ENCODE results near the gene UNC80. TPM values are rescaled to one million over a fixed set of nuclear protein-coding genes. Genes with fewer than 3 reads are reported as not detected.

Gene UNC80
- total and polyA plus RNA-seq, 2 experiments from 2014 or later: 0.03 to 0.12 TPM

DNA sequence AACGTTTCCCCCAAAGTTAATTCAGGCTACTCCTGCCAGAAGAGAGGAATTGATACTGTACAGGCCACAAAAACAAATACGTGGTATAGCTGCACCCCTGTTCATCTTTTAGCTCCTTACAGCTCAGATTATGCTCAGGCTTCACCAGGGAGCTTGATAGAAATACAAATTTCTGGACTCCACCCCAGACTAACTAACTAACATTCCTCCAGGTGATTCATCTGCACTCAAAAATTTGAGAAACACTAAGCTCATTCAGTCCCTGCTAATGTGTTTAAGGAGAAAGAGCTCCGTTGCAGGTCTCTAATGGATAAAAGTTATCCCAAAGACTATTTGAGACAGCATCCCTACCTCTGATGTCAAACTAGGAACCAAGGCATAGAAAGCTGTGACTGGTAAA, 36.8 kb upstream of the UNC80 start:
- Histone ChIP-seq H4K20me1 (ENCODE audit: insufficient read depth, poor library complexity, severe bottlenecking) (no peaks in the 10 kb centered on the region), H3K4me2 (no peak overlapping the region), H2AFZ (no peak overlapping the region), H3K79me2 (no peaks in the 10 kb centered on the region), H3K9me2 (replicated peaks; ENCODE audit: insufficient read depth) (no peaks in the 10 kb centered on the region), H3K27ac (no peak overlapping the region), H3K27me3 (no peaks in the 10 kb centered on the region), H3K9me3 (ENCODE audit: low read depth) (no peaks in the 10 kb centered on the region), H3K4me1 (ENCODE audit: insufficient read depth) (no peaks in the 10 kb centered on the region), H3K4me3 (no peak overlapping the region), H3K36me3 (replicated peaks; ENCODE audit: insufficient read depth, low read depth) (no peaks in the 10 kb centered on the region)
- WGBS (ENCODE audit: low lambda C conversion rate, missing lambda C conversion rate): 90% methylated on average over 3 of the region's 3 CpGs
- TF ChIP-seq, protein P1, sequence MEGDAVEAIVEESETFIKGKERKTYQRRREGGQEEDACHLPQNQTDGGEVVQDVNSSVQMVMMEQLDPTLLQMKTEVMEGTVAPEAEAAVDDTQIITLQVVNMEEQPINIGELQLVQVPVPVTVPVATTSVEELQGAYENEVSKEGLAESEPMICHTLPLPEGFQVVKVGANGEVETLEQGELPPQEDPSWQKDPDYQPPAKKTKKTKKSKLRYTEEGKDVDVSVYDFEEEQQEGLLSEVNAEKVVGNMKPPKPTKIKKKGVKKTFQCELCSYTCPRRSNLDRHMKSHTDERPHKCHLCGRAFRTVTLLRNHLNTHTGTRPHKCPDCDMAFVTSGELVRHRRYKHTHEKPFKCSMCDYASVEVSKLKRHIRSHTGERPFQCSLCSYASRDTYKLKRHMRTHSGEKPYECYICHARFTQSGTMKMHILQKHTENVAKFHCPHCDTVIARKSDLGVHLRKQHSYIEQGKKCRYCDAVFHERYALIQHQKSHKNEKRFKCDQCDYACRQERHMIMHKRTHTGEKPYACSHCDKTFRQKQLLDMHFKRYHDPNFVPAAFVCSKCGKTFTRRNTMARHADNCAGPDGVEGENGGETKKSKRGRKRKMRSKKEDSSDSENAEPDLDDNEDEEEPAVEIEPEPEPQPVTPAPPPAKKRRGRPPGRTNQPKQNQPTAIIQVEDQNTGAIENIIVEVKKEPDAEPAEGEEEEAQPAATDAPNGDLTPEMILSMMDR (IDR thresholded peaks at IDR 0.05; ENCODE audit: poor library complexity): no peak
- TF ChIP-seq EZH2phosphoT487 (IDR thresholded peaks at IDR 0.05; ENCODE audit: low read depth, severe bottlenecking, unreplicated experiment): no peak
- no peak for TF ChIP-seq EZH2 (IDR thresholded peaks at IDR 0.05; ENCODE audit: borderline replicate concordance)
- no peak for DNase-seq (ENCODE audit: low spot score)

DNA sequence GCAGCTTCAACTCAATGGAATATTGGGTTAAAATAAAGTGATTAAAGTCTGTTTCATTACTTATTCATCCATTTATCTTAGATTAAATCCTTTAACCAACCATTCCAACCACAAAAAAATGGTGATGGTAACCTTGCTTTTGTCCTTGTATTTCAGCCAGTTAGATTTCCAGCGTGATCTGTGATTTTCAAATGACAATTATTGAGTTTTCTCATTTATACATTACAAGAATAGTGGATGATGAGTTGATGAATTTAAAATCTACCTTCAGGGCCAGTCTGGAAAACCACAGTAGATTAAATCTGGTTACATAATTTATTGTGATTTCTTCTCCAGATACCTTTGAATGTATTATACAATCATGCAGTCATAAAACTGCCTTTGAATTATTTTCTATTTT, 29.7 kb upstream of the UNC80 start:
- no peaks in the 10 kb centered on the region for H3K27me3 ChIP-seq
- no peak overlapping the region for H3K27ac ChIP-seq
- no peak overlapping the region for H3K4me3 ChIP-seq
- DNase-seq (ENCODE audit: low spot score): no peak
- H4K20me1 ChIP-seq (ENCODE audit: insufficient read depth, poor library complexity, severe bottlenecking): no peaks in the 10 kb centered on the region
- H3K9me2 ChIP-seq (replicated peaks; ENCODE audit: insufficient read depth): no peaks in the 10 kb centered on the region
- 65% methylated on average over 1 of the region's 1 CpG for WGBS (ENCODE audit: low lambda C conversion rate, missing lambda C conversion rate)
- H3K4me1 ChIP-seq (ENCODE audit: insufficient read depth): no peaks in the 10 kb centered on the region
- H2AFZ ChIP-seq: no peak overlapping the region
- TF ChIP-seq EZH2phosphoT487 (IDR thresholded peaks at IDR 0.05; ENCODE audit: low read depth, severe bottlenecking, unreplicated experiment) (no peak), EZH2 (IDR thresholded peaks at IDR 0.05; ENCODE audit: borderline replicate concordance) (no peak)
- TF ChIP-seq, protein P1 (IDR thresholded peaks at IDR 0.05; ENCODE audit: poor library complexity): no peak
- H3K9me3 ChIP-seq (ENCODE audit: low read depth): no peaks in the 10 kb centered on the region
- H3K4me2 ChIP-seq: no peak overlapping the region
- no peaks in the 10 kb centered on the region for H3K79me2 ChIP-seq
- no peaks in the 10 kb centered on the region for H3K36me3 ChIP-seq (replicated peaks; ENCODE audit: insufficient read depth, low read depth)

DNA sequence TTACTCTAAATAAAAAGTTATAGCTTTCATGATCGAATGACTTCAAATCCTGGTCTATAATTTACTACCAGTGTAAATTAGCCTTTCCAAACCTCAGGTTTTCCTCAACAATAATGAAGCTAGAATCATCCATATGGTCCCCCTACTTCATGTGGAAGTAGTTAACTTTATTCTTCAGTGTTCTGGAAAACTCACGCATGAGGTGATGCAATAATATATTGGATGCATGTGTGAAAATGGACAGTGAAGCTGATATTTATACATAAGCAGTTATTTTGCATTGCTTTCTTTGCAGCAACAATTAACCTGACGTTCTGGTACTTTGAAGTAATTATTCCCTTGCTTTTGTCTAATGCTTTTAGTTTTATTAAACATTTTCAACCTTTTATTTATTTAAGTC, 18.6 kb upstream of the UNC80 start:
- 54% methylated on average over 3 of the region's 3 CpGs for WGBS (ENCODE audit: low lambda C conversion rate, missing lambda C conversion rate)
- H4K20me1 ChIP-seq (ENCODE audit: insufficient read depth, poor library complexity, severe bottlenecking): no peaks in the 10 kb centered on the region
- no peak overlapping the region for H2AFZ ChIP-seq
- H3K36me3 ChIP-seq (replicated peaks; ENCODE audit: insufficient read depth, low read depth): no peaks in the 10 kb centered on the region
- TF ChIP-seq, protein P1 (IDR thresholded peaks at IDR 0.05; ENCODE audit: poor library complexity): no peak
- no peak for TF ChIP-seq EZH2phosphoT487 (IDR thresholded peaks at IDR 0.05; ENCODE audit: low read depth, severe bottlenecking, unreplicated experiment)
- no peak for TF ChIP-seq EZH2 (IDR thresholded peaks at IDR 0.05; ENCODE audit: borderline replicate concordance)
- H3K27me3 ChIP-seq: no peaks in the 10 kb centered on the region
- no peaks in the 10 kb centered on the region for H3K9me3 ChIP-seq (ENCODE audit: low read depth)
- no peaks in the 10 kb centered on the region for H3K9me2 ChIP-seq (replicated peaks; ENCODE audit: insufficient read depth)
- no peaks in the 10 kb centered on the region for H3K79me2 ChIP-seq
- no peak overlapping the region for H3K4me3 ChIP-seq
- DNase-seq (ENCODE audit: low spot score): no peak
- H3K4me1 ChIP-seq (ENCODE audit: insufficient read depth): no peaks in the 10 kb centered on the region
- no peak overlapping the region for H3K4me2 ChIP-seq
- no peak overlapping the region for H3K27ac ChIP-seq

DNA sequence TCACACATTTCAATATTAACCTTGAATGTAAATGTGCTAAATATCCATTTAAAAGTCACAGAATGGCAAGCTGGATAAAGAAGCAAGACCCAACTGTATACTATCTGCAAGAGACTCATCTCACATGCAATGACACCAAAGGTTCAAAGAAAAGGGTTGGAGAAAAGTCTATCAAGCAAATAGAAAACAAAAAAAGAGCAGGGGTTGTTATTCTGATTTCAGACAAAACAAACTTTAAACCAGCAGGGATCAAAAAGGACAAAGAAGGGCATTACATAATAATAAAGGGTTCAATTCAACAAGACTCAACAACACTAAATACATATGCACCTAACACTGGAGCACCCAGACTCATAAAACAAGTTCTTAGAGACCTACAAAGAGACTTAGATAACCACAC, 14.5 kb upstream of the UNC80 start:
- H3K9me2 ChIP-seq (replicated peaks; ENCODE audit: insufficient read depth): no peaks in the 10 kb centered on the region
- DNase-seq (ENCODE audit: low spot score): no peak
- TF ChIP-seq, protein P1 (IDR thresholded peaks at IDR 0.05; ENCODE audit: poor library complexity): no peak
- TF ChIP-seq EZH2 (IDR thresholded peaks at IDR 0.05; ENCODE audit: borderline replicate concordance) (no peak), EZH2phosphoT487 (IDR thresholded peaks at IDR 0.05; ENCODE audit: low read depth, severe bottlenecking, unreplicated experiment) (no peak)

More for the DNA sequence above, 14.5 kb upstream of the UNC80 start:
- Histone ChIP-seq H2AFZ (no peak overlapping the region), H3K4me2 (no peak overlapping the region), H3K27ac (no peak overlapping the region), H4K20me1 (ENCODE audit: insufficient read depth, poor library complexity, severe bottlenecking) (no peaks in the 10 kb centered on the region), H3K79me2 (no peaks in the 10 kb centered on the region), H3K9me3 (ENCODE audit: low read depth) (no peaks in the 10 kb centered on the region), H3K4me1 (ENCODE audit: insufficient read depth) (no peaks in the 10 kb centered on the region), H3K36me3 (replicated peaks; ENCODE audit: insufficient read depth, low read depth) (no peaks in the 10 kb centered on the region), H3K27me3 (no peaks in the 10 kb centered on the region), H3K4me3 (no peak overlapping the region)

All from hepatocyte (in vitro differentiated cells).